ENCODE data around the gene ZNF740. TPM values are rescaled to one million over a fixed set of nuclear protein-coding genes. Genes with fewer than 3 reads are reported as not detected.

ZNF740 gene
- total and polyA plus RNA-seq, 2 of the 4 experiments (the other 2 are of a cell fraction) = 13.1 to 14.0 TPM

GRCh38 chr12:53204351-53204750 is 23.8 kb downstream of the ZNF740 start:
- Histone ChIP-seq H2BK15ac (ENCODE audit: low read depth, low read length) (no peak overlapping the region), H2BK5ac (ENCODE audit: low read depth, low read length, poor library complexity, severe bottlenecking) (no peak overlapping the region), H3K4me2 (ENCODE audit: low read depth, low read length) (no peak overlapping the region), H2BK120ac (ENCODE audit: low read depth, low read length) (no peak overlapping the region), H4K5ac (ENCODE audit: low read depth, low read length) (no peak overlapping the region), H3K4ac (ENCODE audit: low read depth, low read length) (no peak overlapping the region), H3K79me1 (ENCODE audit: low read depth in 1 of 2, low read length in 2 of 2) (no peaks in the 10 kb centered on the region), H3K18ac (ENCODE audit: low read depth, low read length) (no peak overlapping the region), H3K9ac (ENCODE audit: low read depth, low read length) (no peak overlapping the region), H4K8ac (ENCODE audit: low read depth in 2 of 2, low read length in 2 of 2) (no peak overlapping the region), H2AK9ac (replicated peaks; ENCODE audit: low read depth, low read length, poor library complexity) (no peak overlapping the region), H4K91ac (ENCODE audit: insufficient read depth, low read depth, low read length) (no peak overlapping the region), H3K27me3 (ENCODE audit: control insufficient read depth, insufficient read depth, low read length) (no peaks in the 10 kb centered on the region), H3K9me3 (ENCODE audit: control insufficient read depth, insufficient read depth, low read length) (no peaks in the 10 kb centered on the region), H4K20me1 (ENCODE audit: insufficient read depth, low read length) (no peaks in the 10 kb centered on the region), H2AFZ (replicated peaks; ENCODE audit: low read length, poor library complexity) (no peak overlapping the region), H3K56ac (ENCODE audit: extremely low read depth, insufficient read depth, low read length) (no peak overlapping the region), H2AK5ac (ENCODE audit: low read depth, low read length) (no peak overlapping the region), H3K27ac (ENCODE audit: insufficient read depth, low read length) (no peak overlapping the region), H3K36me3 (ENCODE audit: control insufficient read depth, insufficient read depth, low read length) (0 out of 2 replicates have a peak, but pooled peaks cover 2% of the 10 kb centered on the region), H3K14ac (replicated peaks; ENCODE audit: low read depth, low read length) (no peak overlapping the region), H3K4me1 (ENCODE audit: control insufficient read depth, insufficient read depth, low read length) (peaks cover 8% of the 10 kb centered on the region), H3K4me3 (ENCODE audit: insufficient read depth, low read depth, low read length) (no peak overlapping the region), H2BK20ac (ENCODE audit: low read depth, low read length) (no peak overlapping the region), H3K9me1 (ENCODE audit: insufficient read depth, low read length) (peaks cover 23% of the 10 kb centered on the region), H3K23ac (ENCODE audit: low read depth, low read length) (no peak overlapping the region)
- ChIA-PET POLR2A (ENCODE audit: unreplicated experiment) (no interaction called here), CTCF (no interaction called here)
- no peak for DNase-seq
- WGBS, 2 experiments (ENCODE audit: extremely low coverage in 2 of 2, insufficient read length in 1 of 2) = no CpG with 5 or more reads among the region's 1 CpG
- BruUV-seq (replicated peaks) = no TSS peak
- dilution Hi-C loops (cut with HindIII; ENCODE audit: low sequenced_read_pairs, unreplicated experiment) (no loop called here), in situ Hi-C loops (cut with MboI; ENCODE audit: low sequenced_read_pairs) (no loop called here), intact Hi-C loops (cut with micrococcal nuclease) (no loop called here)
- ATAC-seq (ENCODE audit: low read depth) = no peak
- TF ChIP-seq, protein P1, sequence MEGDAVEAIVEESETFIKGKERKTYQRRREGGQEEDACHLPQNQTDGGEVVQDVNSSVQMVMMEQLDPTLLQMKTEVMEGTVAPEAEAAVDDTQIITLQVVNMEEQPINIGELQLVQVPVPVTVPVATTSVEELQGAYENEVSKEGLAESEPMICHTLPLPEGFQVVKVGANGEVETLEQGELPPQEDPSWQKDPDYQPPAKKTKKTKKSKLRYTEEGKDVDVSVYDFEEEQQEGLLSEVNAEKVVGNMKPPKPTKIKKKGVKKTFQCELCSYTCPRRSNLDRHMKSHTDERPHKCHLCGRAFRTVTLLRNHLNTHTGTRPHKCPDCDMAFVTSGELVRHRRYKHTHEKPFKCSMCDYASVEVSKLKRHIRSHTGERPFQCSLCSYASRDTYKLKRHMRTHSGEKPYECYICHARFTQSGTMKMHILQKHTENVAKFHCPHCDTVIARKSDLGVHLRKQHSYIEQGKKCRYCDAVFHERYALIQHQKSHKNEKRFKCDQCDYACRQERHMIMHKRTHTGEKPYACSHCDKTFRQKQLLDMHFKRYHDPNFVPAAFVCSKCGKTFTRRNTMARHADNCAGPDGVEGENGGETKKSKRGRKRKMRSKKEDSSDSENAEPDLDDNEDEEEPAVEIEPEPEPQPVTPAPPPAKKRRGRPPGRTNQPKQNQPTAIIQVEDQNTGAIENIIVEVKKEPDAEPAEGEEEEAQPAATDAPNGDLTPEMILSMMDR (conservative IDR thresholded peaks at IDR 0.05; ENCODE audit: low read depth, low read length) = no peak
- TF ChIP-seq RFX5 (IDR thresholded peaks at IDR 0.05; ENCODE audit: low read depth, low read length) = no peak
- TF ChIP-seq MAFK (IDR thresholded peaks at IDR 0.05; ENCODE audit: low read depth, low read length) = no peak
- TF ChIP-seq RCOR1 (IDR thresholded peaks at IDR 0.05; ENCODE audit: insufficient replicate concordance, low read length) = no peak
- TF ChIP-seq, protein P2, sequence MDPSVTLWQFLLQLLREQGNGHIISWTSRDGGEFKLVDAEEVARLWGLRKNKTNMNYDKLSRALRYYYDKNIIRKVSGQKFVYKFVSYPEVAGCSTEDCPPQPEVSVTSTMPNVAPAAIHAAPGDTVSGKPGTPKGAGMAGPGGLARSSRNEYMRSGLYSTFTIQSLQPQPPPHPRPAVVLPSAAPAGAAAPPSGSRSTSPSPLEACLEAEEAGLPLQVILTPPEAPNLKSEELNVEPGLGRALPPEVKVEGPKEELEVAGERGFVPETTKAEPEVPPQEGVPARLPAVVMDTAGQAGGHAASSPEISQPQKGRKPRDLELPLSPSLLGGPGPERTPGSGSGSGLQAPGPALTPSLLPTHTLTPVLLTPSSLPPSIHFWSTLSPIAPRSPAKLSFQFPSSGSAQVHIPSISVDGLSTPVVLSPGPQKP (IDR thresholded peaks at IDR 0.05; ENCODE audit: borderline replicate concordance, low read depth, low read length) = no peak
- TF ChIP-seq NFE2L2 (IDR thresholded peaks at IDR 0.05; ENCODE audit: low read depth, low read length) = no peak
- no peak for TF ChIP-seq RAD21 (IDR thresholded peaks at IDR 0.05; ENCODE audit: low read length)
- no peak for TF ChIP-seq CEBPB (IDR thresholded peaks at IDR 0.05; ENCODE audit: low read depth, low read length)
- TF ChIP-seq BHLHE40 (IDR thresholded peaks at IDR 0.05; ENCODE audit: low read depth, low read length) = no peak
- no peak for TF ChIP-seq CHD1 (IDR thresholded peaks at IDR 0.05; ENCODE audit: low read depth, low read length)
- no peak for TF ChIP-seq MXI1 (IDR thresholded peaks at IDR 0.05; ENCODE audit: borderline replicate concordance, low read depth, low read length)
- TF ChIP-seq FOS (IDR thresholded peaks at IDR 0.05; ENCODE audit: low read depth, low read length) = no peak
- TF ChIP-seq POLR2A (IDR thresholded peaks at IDR 0.05; ENCODE audit: low read depth, low read length) = no peak
- TF ChIP-seq SMC3 (IDR thresholded peaks at IDR 0.05; ENCODE audit: low read depth, low read length) = no peak
- no peak for TF ChIP-seq USF2 (IDR thresholded peaks at IDR 0.05; ENCODE audit: low read depth, low read length)
- TF ChIP-seq MAZ (IDR thresholded peaks at IDR 0.05; ENCODE audit: borderline replicate concordance, low read depth, low read length) = no peak
